Sigmoid colon (tissue), 7 donors: Measurements from ENCODE around the gene SUPT16H. TPM values are rescaled to one million over a fixed set of nuclear protein-coding genes. Genes with fewer than 3 reads are reported as not detected.

Source experiments
- DNase-seq: peaks from one replicate; pipeline ENCODE4 v3.0.0-alpha.2; 2019
- H3K27ac ChIP-seq, 4 donors: fragments of 200-600 bp; sonication (generic); one replicate each; pipeline ENCODE4 v1.5.1; 2016 to 2019; ENCODE audit warnings: mild to moderate bottlenecking in 1 of 4
- H3K27me3 ChIP-seq, 3 donors: fragments of 200-600 bp; sonication (generic); one replicate each; pipeline ENCODE4 v1.5.1; 2019; ENCODE audit warnings: mild to moderate bottlenecking in 1 of 3
- H3K36me3 ChIP-seq, 4 donors: fragments of 200-600 bp; sonication (generic); one replicate each; pipeline ENCODE4 v1.5.1; 2016 to 2019
- H3K4me1 ChIP-seq, 4 donors: fragments of 200-600 bp; sonication (generic); one replicate each; pipeline ENCODE4 v1.5.1; 2017 to 2019
- H3K4me3 ChIP-seq, 4 donors: fragments of 200-600 bp; sonication (generic); one replicate each; pipeline ENCODE4 v1.5.1; 2017 to 2019; ENCODE audit warnings: mild to moderate bottlenecking in 2 of 4, moderate library complexity in 1 of 4
- H3K9me3 ChIP-seq, 4 donors: fragments of 200-600 bp in 3 of 4; sonication (generic) in 3 of 4; one replicate each; pipeline versions ENCODE4 v1.5.1 to v1.6.1; 2013 to 2019
- CTCF ChIP-seq, 4 experiments: fragments of 450-650 bp in 3 of 4; fragments of 200-600 bp in 1 of 4; IDR thresholded peaks; one replicate each; pipeline ENCODE4 v1.5.1; 2016 to 2019; ENCODE audit warnings: antibody characterized with exemption in 4 of 4, mild to moderate bottlenecking in 3 of 4, moderate library complexity in 2 of 4
- EP300 ChIP-seq, 4 donors: sonication (generic); formaldehyde crosslinking; IDR thresholded peaks; one replicate each; pipeline ENCODE4 v1.6.1; 2017; ENCODE audit warnings: antibody characterized with exemption in 4 of 4
- POLR2A ChIP-seq, 2 donors: fragments of 450-650 bp; IDR thresholded peaks; one replicate each; pipeline ENCODE4 v1.6.1; 2016; ENCODE audit warnings: antibody characterized with exemption in 2 of 2, mild to moderate bottlenecking in 2 of 2, moderate library complexity in 2 of 2
- POLR2AphosphoS5 ChIP-seq, 4 donors: sonication (generic); formaldehyde crosslinking; IDR thresholded peaks; one replicate each; pipeline ENCODE4 v1.6.1; 2017; ENCODE audit warnings: antibody characterized with exemption in 4 of 4
- WGBS, 2 donors: extraction: QIAGEN DNeasy Blood & Tissue Kit; methylation state at CpG; one replicate each; pipeline ENCODE4 v1.1.7; 2013; 5-methylcytosine and 5-hydroxymethylcytosine counted together
- intact Hi-C: fragments of 100-400 bp; cut with DNase I; formaldehyde crosslinking; loops from one replicate; pipeline ENCODE4 v1.15.1; 2023
- polyA plus RNA-seq, 3 donors: library from polyadenylated mRNA; stranded (reverse); fragments of 200-250 nt; gene quantifications; one replicate each; pipeline ENCODE4 v1.2.3, GENCODE V29; 2013
- total RNA-seq, 4 donors: library from RNA; depleted of rRNA; stranded (reverse); fragments of >200 nt; gene quantifications; one replicate each; pipeline ENCODE4 v1.1.0, GENCODE V29; 2016
- donor health status: healthy with polysubstance abuse.
- donor health status: Bipolar disorder and iron deficiency.
- donor health status: healthy.

The SUPT16H gene
- total and polyA plus RNA-seq, 7 donors, result 27.5 to 77.1 (median 63.7) TPM

- intact Hi-C loops, result no loop called here
- Histone ChIP-seq H3K27me3 (no peaks in the 10 kb centered on the region), H3K9me3 (no peaks in the 10 kb centered on the region), H3K4me3 (no peak overlapping the region), H3K27ac (no peak overlapping the region), H3K4me1 (no peaks in the 10 kb centered on the region), H3K36me3 (peaks cover 45 to 94% (median 55%) of the 10 kb centered on the region in 4 donors)
- no peak for TF ChIP-seq POLR2A (IDR thresholded peaks at IDR 0.05)
- no peak for TF ChIP-seq POLR2AphosphoS5 (IDR thresholded peaks at IDR 0.05)
- TF ChIP-seq CTCF (IDR thresholded peaks at IDR 0.05), result no peak
- TF ChIP-seq EP300 (IDR thresholded peaks at IDR 0.05), result no peak
- 96 to 97% methylated on average over 4 of the region's 4 CpGs for whole genome bisulfite sequencing, 2 donors
- no peak for DNase-seq
Measured at GRCh38 chr14:21415329-21415728, 31.5 kb upstream of the SUPT16H start.

DNA sequence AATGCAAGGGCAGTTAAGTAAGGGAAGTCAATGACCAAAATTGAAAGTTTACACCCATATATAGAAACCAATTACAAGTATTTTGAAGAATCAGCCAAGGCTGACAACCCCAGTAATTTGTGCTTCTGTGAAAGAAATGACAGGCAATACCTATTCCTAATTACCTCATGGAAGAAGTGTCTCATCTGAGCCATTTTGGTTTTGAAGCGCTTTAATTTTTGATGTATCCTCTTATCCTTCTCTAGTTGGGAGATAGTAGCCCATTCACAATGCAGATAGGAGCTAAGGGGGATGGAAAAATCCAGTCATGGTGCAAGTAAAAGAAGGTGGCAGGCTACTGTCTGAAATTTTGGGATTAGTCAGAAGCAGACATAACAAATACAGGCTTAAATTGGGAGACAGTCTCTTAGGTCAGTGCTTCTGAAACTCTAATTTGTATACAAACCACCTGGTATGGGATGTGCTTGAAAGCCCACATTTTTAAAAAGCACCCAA, 30.4 kb upstream of the SUPT16H start:
- no peak for DNase-seq
- intact Hi-C loops, result no loop called here
- Histone ChIP-seq H3K4me3 (no peak overlapping the region), H3K27me3 (no peaks in the 10 kb centered on the region), H3K9me3 (no peaks in the 10 kb centered on the region), H3K36me3 (peaks cover 45 to 94% (median 56%) of the 10 kb centered on the region in 4 donors), H3K4me1 (no peaks in the 10 kb centered on the region), H3K27ac (no peak overlapping the region)
- no peak for TF ChIP-seq EP300 (IDR thresholded peaks at IDR 0.05)
- TF ChIP-seq POLR2AphosphoS5 (IDR thresholded peaks at IDR 0.05), result no peak
- no peak for TF ChIP-seq CTCF (IDR thresholded peaks at IDR 0.05)
- TF ChIP-seq POLR2A (IDR thresholded peaks at IDR 0.05), result no peak
- WGBS, 2 donors, result 89 to 95% methylated on average over 1 of the region's 1 CpG

GRCh38 chr14:21408147-21408546, 24.3 kb upstream of the SUPT16H start:
- Histone ChIP-seq H3K27ac (no peak overlapping the region), H3K27me3 (no peaks in the 10 kb centered on the region), H3K9me3 (no peaks in the 10 kb centered on the region), H3K4me3 (no peak overlapping the region), H3K4me1 (no peaks in the 10 kb centered on the region), H3K36me3 (peaks cover 56 to 100% (median 80%) of the 10 kb centered on the region in 4 donors)
- no peak for DNase-seq
- intact Hi-C loops, result loop anchor here (5.0 kb wide), 1 partner anchor 46 kb away; no protein-coding TSS in a partner anchor
- 87 to 94% methylated on average over 3 of the region's 3 CpGs for WGBS, 2 donors
- TF ChIP-seq CTCF (IDR thresholded peaks at IDR 0.05) (no peak), POLR2AphosphoS5 (IDR thresholded peaks at IDR 0.05) (no peak), EP300 (IDR thresholded peaks at IDR 0.05) (no peak), POLR2A (IDR thresholded peaks at IDR 0.05) (no peak)

GRCh38 chr14:21406213-21406612, 22.4 kb upstream of the SUPT16H start:
- no peaks in the 10 kb centered on the region for H3K9me3 ChIP-seq
- no peak for TF ChIP-seq EP300 (IDR thresholded peaks at IDR 0.05)
- no peak for TF ChIP-seq POLR2AphosphoS5 (IDR thresholded peaks at IDR 0.05)
- no peak for TF ChIP-seq CTCF (IDR thresholded peaks at IDR 0.05)
- no peak for TF ChIP-seq POLR2A (IDR thresholded peaks at IDR 0.05)
- peaks cover 62 to 100% (median 83%) of the 10 kb centered on the region in 4 donors for H3K36me3 ChIP-seq
- DNase-seq, result no peak
- no peak overlapping the region for H3K27ac ChIP-seq
- no peaks in the 10 kb centered on the region for H3K27me3 ChIP-seq
- H3K4me1 ChIP-seq, result no peaks in the 10 kb centered on the region
- H3K4me3 ChIP-seq, result no peak overlapping the region
- intact Hi-C loops, result loop anchor here (5.0 kb wide), 1 partner anchor 44 kb away; no protein-coding TSS in a partner anchor

- peaks cover 59 to 100% (median 87%) of the 10 kb centered on the region in 4 donors for H3K36me3 ChIP-seq
- intact Hi-C loops, result loop anchor here (5.0 kb wide), 1 partner anchor 43 kb away; no protein-coding TSS in a partner anchor
- no peak for DNase-seq
Measured at GRCh38 chr14:21405097-21405496, 21.3 kb upstream of the SUPT16H start.

More at GRCh38 chr14:21405097-21405496, 21.3 kb upstream of the SUPT16H start:
- no peak overlapping the region for H3K4me3 ChIP-seq
- TF ChIP-seq POLR2AphosphoS5 (IDR thresholded peaks at IDR 0.05) (no peak), CTCF (IDR thresholded peaks at IDR 0.05) (no peak), EP300 (IDR thresholded peaks at IDR 0.05) (no peak), POLR2A (IDR thresholded peaks at IDR 0.05) (no peak)
- WGBS, 2 donors, result 88 to 92% methylated on average over 3 of the region's 3 CpGs
- H3K4me1 ChIP-seq, result no peaks in the 10 kb centered on the region
- no peaks in the 10 kb centered on the region for H3K9me3 ChIP-seq
- H3K27me3 ChIP-seq, result no peaks in the 10 kb centered on the region
- H3K27ac ChIP-seq, result no peak overlapping the region
